Measurements from ENCODE around the gene TNNI3K. TPM values are rescaled to one million over a fixed set of nuclear protein-coding genes. Genes with fewer than 3 reads are reported as not detected.

TNNI3K gene
- total and polyA plus RNA-seq, 9 donors: 0.73 to 2.6 (median 1.5) TPM; not detected in 1

- Histone ChIP-seq H3K4me1 (ENCODE audit: insufficient read depth) (no peaks in the 10 kb centered on the region), H3K9me3 (no peaks in the 10 kb centered on the region), H3K4me3 (no peak overlapping the region), H3K27me3 (no peaks in the 10 kb centered on the region), H3K36me3 (no peaks in the 10 kb centered on the region), H3K27ac (no peak overlapping the region)
- intact Hi-C loops (cut with DNase I): no loop called here
- DNase-seq: no peak
- 70 to 85% (median 82%) methylated on average over 6 of the region's 6 CpGs for WGBS, 3 donors
- no peak for TF ChIP-seq CTCF (IDR thresholded peaks at IDR 0.05)
- TF ChIP-seq POLR2A (IDR thresholded peaks at IDR 0.05): no peak
- no peak for TF ChIP-seq EP300 (IDR thresholded peaks at IDR 0.05)
Measured at GRCh38 chr1:74571891-74572290, 336.7 kb downstream of the TNNI3K start.

GRCh38 chr1:74578101-74578500 is 342.9 kb downstream of the TNNI3K start:
- Histone ChIP-seq H3K27ac (no peak overlapping the region), H3K27me3 (no peaks in the 10 kb centered on the region), H3K36me3 (no peaks in the 10 kb centered on the region), H3K4me1 (ENCODE audit: insufficient read depth) (no peaks in the 10 kb centered on the region), H3K9me3 (no peaks in the 10 kb centered on the region), H3K4me3 (no peak overlapping the region)
- WGBS, 3 donors: 76 to 80% (median 77%) methylated on average over 2 of the region's 2 CpGs
- DNase-seq: no peak
- TF ChIP-seq POLR2A (IDR thresholded peaks at IDR 0.05) (no peak), EP300 (IDR thresholded peaks at IDR 0.05) (no peak), CTCF (IDR thresholded peaks at IDR 0.05) (no peak)
- intact Hi-C loops (cut with DNase I): no loop called here

GRCh38 chr1:74579425-74579824 is 344.2 kb downstream of the TNNI3K start:
- no peaks in the 10 kb centered on the region for H3K36me3 ChIP-seq
- no peak for DNase-seq
- H3K27me3 ChIP-seq: no peaks in the 10 kb centered on the region
- 53 to 65% (median 64%) methylated on average over 3 of the region's 3 CpGs for WGBS, 3 donors
- TF ChIP-seq CTCF (IDR thresholded peaks at IDR 0.05) (no peak), POLR2A (IDR thresholded peaks at IDR 0.05) (no peak), EP300 (IDR thresholded peaks at IDR 0.05) (no peak)
- H3K4me1 ChIP-seq (ENCODE audit: insufficient read depth): no peaks in the 10 kb centered on the region
- H3K4me3 ChIP-seq: no peak overlapping the region
- H3K9me3 ChIP-seq: no peaks in the 10 kb centered on the region
- no peak overlapping the region for H3K27ac ChIP-seq
- intact Hi-C loops (cut with DNase I): no loop called here

GRCh38 chr1:74583397-74583796 is 348.2 kb downstream of the TNNI3K start:
- TF ChIP-seq CTCF (IDR thresholded peaks at IDR 0.05): no peak
- TF ChIP-seq POLR2A (IDR thresholded peaks at IDR 0.05): no peak
- no peak for TF ChIP-seq EP300 (IDR thresholded peaks at IDR 0.05)
- no peak for DNase-seq
- intact Hi-C loops (cut with DNase I): no loop called here

More at GRCh38 chr1:74583397-74583796, 348.2 kb downstream of the TNNI3K start:
- no peaks in the 10 kb centered on the region for H3K4me1 ChIP-seq (ENCODE audit: insufficient read depth)
- H3K4me3 ChIP-seq: no peak overlapping the region
- no peaks in the 10 kb centered on the region for H3K27me3 ChIP-seq
- 86 to 92% (median 91%) methylated on average over 3 of the region's 3 CpGs for WGBS, 3 donors
- no peaks in the 10 kb centered on the region for H3K36me3 ChIP-seq
- H3K9me3 ChIP-seq: no peaks in the 10 kb centered on the region
- H3K27ac ChIP-seq: no peak overlapping the region
